ENCODE results near the gene OR10AD1.

Gene OR10AD1

GRCh38 chr12:48193623-48194022, 9.5 kb downstream of the OR10AD1 start:
- no peaks in the 10 kb centered on the region for H3K9me2 ChIP-seq (ENCODE audit: low read depth, low read length)
- H3K36me3 ChIP-seq (ENCODE audit: insufficient read depth, low read length) = no peaks in the 10 kb centered on the region; the same call in 1 of the 2 replicates
- H3K4me1 ChIP-seq (ENCODE audit: insufficient read depth, low read length, severe bottlenecking) = peaks cover 16% of the 10 kb centered on the region
- H3K27ac ChIP-seq (ENCODE audit: low read depth, low read length, poor library complexity, severe bottlenecking) = no peak overlapping the region
- H3K4me2 ChIP-seq (ENCODE audit: low read length) = no peak overlapping the region
- no peak overlapping the region for H2AFZ ChIP-seq (ENCODE audit: low read length)
- H3K27me3 ChIP-seq (ENCODE audit: insufficient read depth, low read length) = no peaks in the 10 kb centered on the region
- H3K9me3 ChIP-seq (ENCODE audit: low read length) = no peaks in the 10 kb centered on the region
- H3K79me2 ChIP-seq (ENCODE audit: insufficient read depth, low read length) = no peaks in the 10 kb centered on the region
- no peaks in the 10 kb centered on the region for H3F3A ChIP-seq (ENCODE audit: insufficient read depth, low read length)
- no peaks in the 10 kb centered on the region for H4K20me1 ChIP-seq (ENCODE audit: insufficient read depth, low read length)
- TF ChIP-seq EZH2 (IDR thresholded peaks at IDR 0.05; ENCODE audit: borderline replicate concordance, low read length) (no peak), CTCF (IDR thresholded peaks at IDR 0.05; ENCODE audit: low read length) (no peak)
- H3K4me3 ChIP-seq (ENCODE audit: low read depth, low read length, poor library complexity, severe bottlenecking) = no peak overlapping the region
- H3K9ac ChIP-seq (ENCODE audit: low read length) = no peak overlapping the region

- H3K9me3 ChIP-seq (ENCODE audit: low read length) = no peaks in the 10 kb centered on the region
- H3K9me2 ChIP-seq (ENCODE audit: low read depth, low read length) = no peaks in the 10 kb centered on the region
- H3K36me3 ChIP-seq (ENCODE audit: insufficient read depth, low read length) = no peaks in the 10 kb centered on the region
- no peaks in the 10 kb centered on the region for H3F3A ChIP-seq (ENCODE audit: insufficient read depth, low read length)
- H3K4me1 ChIP-seq (ENCODE audit: insufficient read depth, low read length, severe bottlenecking) = peaks cover 8% of the 10 kb centered on the region
- no peak overlapping the region for H3K4me3 ChIP-seq (ENCODE audit: low read depth, low read length, poor library complexity, severe bottlenecking)
- H3K9ac ChIP-seq (ENCODE audit: low read length) = no peak overlapping the region
- TF ChIP-seq EZH2 (IDR thresholded peaks at IDR 0.05; ENCODE audit: borderline replicate concordance, low read length) (no peak), CTCF (IDR thresholded peaks at IDR 0.05; ENCODE audit: low read length) (no peak)
- H3K4me2 ChIP-seq (ENCODE audit: low read length) = no peak overlapping the region
- H3K79me2 ChIP-seq (ENCODE audit: insufficient read depth, low read length) = no peaks in the 10 kb centered on the region
- no peaks in the 10 kb centered on the region for H3K27me3 ChIP-seq (ENCODE audit: insufficient read depth, low read length)
- H4K20me1 ChIP-seq (ENCODE audit: insufficient read depth, low read length) = no peaks in the 10 kb centered on the region
- no peak overlapping the region for H3K27ac ChIP-seq (ENCODE audit: low read depth, low read length, poor library complexity, severe bottlenecking)
- H2AFZ ChIP-seq (ENCODE audit: low read length) = no peak overlapping the region
Observed at GRCh38 chr12:48192861-48193260, 10.2 kb downstream of the OR10AD1 start.

- Histone ChIP-seq H3F3A (ENCODE audit: insufficient read depth, low read length) (no peaks in the 10 kb centered on the region), H3K4me1 (ENCODE audit: insufficient read depth, low read length, severe bottlenecking) (no peaks in the 10 kb centered on the region), H4K20me1 (ENCODE audit: insufficient read depth, low read length) (no peaks in the 10 kb centered on the region), H3K27me3 (ENCODE audit: insufficient read depth, low read length) (no peaks in the 10 kb centered on the region), H3K4me3 (ENCODE audit: low read depth, low read length, poor library complexity, severe bottlenecking) (no peak overlapping the region), H3K79me2 (ENCODE audit: insufficient read depth, low read length) (no peaks in the 10 kb centered on the region), H3K4me2 (ENCODE audit: low read length) (no peak overlapping the region), H2AFZ (ENCODE audit: low read length) (no peak overlapping the region), H3K9ac (ENCODE audit: low read length) (no peak overlapping the region), H3K27ac (ENCODE audit: low read depth, low read length, poor library complexity, severe bottlenecking) (no peak overlapping the region), H3K9me2 (ENCODE audit: low read depth, low read length) (no peaks in the 10 kb centered on the region), H3K9me3 (ENCODE audit: low read length) (no peaks in the 10 kb centered on the region), H3K36me3 (ENCODE audit: insufficient read depth, low read length) (no peaks in the 10 kb centered on the region)
- no peak for TF ChIP-seq EZH2 (IDR thresholded peaks at IDR 0.05; ENCODE audit: borderline replicate concordance, low read length)
- TF ChIP-seq CTCF (IDR thresholded peaks at IDR 0.05; ENCODE audit: low read length) = no peak
Observed at GRCh38 chr12:48191096-48191495, 12.0 kb downstream of the OR10AD1 start.

All from OCI-LY1 (cell line).